ENCODE data around the gene LRP5. TPM values are rescaled to one million over a fixed set of nuclear protein-coding genes. Genes with fewer than 3 reads are reported as not detected.

The LRP5 gene
- total RNA-seq, 1 donor from 2014 or later: 42.5 TPM

GRCh38 chr11:68406324-68407313, 94.2 kb downstream of the LRP5 start:
- TF ChIP-seq, protein P1, sequence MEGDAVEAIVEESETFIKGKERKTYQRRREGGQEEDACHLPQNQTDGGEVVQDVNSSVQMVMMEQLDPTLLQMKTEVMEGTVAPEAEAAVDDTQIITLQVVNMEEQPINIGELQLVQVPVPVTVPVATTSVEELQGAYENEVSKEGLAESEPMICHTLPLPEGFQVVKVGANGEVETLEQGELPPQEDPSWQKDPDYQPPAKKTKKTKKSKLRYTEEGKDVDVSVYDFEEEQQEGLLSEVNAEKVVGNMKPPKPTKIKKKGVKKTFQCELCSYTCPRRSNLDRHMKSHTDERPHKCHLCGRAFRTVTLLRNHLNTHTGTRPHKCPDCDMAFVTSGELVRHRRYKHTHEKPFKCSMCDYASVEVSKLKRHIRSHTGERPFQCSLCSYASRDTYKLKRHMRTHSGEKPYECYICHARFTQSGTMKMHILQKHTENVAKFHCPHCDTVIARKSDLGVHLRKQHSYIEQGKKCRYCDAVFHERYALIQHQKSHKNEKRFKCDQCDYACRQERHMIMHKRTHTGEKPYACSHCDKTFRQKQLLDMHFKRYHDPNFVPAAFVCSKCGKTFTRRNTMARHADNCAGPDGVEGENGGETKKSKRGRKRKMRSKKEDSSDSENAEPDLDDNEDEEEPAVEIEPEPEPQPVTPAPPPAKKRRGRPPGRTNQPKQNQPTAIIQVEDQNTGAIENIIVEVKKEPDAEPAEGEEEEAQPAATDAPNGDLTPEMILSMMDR (IDR thresholded peaks at IDR 0.05): no peak
- Histone ChIP-seq H3K27ac (no peak overlapping the region), H3K4me1 (no peaks in the 10 kb centered on the region), H3K36me3 (peaks cover 0 to 27% of the 10 kb centered on the region in 2 donors), H3K27me3 (no peaks in the 10 kb centered on the region), H3K9me3 (no peaks in the 10 kb centered on the region), H3K4me3 (no peak overlapping the region)
- intact Hi-C loops (cut with DNase I): no loop called here
- DNase-seq (ENCODE audit: extremely low spot score in 2 of 2): no peak

DNA sequence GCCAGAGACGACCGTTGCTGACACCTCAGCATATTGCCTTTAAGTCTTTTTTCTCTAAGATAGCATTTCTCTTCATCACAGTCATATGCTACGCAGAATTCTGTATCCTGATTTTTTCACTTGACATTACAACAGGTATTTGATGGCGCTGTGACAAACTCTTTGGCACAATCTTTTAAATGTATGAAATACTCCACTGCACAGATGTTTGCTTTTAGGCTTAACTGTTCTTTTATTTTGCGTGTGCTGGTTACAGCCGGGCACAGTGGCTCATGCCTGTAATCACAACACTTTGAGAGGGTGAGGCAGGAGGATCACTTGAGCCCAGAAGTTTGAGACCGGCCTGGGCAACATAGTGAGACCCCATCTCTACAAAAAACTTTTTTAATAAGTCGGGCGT, 96.1 kb downstream of the LRP5 start:
- Histone ChIP-seq H3K27ac (no peak overlapping the region), H3K9me3 (no peaks in the 10 kb centered on the region), H3K4me1 (no peaks in the 10 kb centered on the region), H3K36me3 (peaks cover 0 to 42% of the 10 kb centered on the region in 2 donors), H3K4me3 (no peak overlapping the region), H3K27me3 (no peaks in the 10 kb centered on the region)
- no peak for TF ChIP-seq POLR2AphosphoS5 (IDR thresholded peaks at IDR 0.05; ENCODE audit: insufficient read depth in 1 of 2, low read depth in 1 of 2)
- no peak for TF ChIP-seq POLR2A (IDR thresholded peaks at IDR 0.05)
- TF ChIP-seq, protein P1 (IDR thresholded peaks at IDR 0.05): no peak
- DNase-seq (ENCODE audit: extremely low spot score in 2 of 2): no peak
- intact Hi-C loops (cut with DNase I): no loop called here

DNA sequence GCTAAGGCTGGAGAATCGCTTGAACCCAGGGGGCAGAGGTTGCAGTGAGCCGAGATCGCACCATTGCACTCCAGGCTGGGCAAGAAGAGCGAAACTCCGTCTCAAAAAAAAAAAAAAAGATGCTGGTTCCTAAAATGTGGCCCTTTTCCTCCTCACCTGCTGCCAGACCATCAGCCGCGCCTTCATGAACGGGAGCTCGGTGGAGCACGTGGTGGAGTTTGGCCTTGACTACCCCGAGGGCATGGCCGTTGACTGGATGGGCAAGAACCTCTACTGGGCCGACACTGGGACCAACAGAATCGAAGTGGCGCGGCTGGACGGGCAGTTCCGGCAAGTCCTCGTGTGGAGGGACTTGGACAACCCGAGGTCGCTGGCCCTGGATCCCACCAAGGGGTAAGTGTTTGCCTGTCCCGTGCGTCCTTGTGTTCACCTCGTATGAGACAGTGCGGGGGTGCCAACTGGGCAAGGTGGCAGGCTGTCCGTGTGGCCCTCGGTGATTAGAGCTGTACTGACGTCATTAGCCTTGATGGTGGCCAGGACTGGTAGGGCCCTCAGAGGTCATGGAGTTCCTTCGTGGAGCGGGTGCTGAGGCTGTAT, 97.5 kb downstream of the LRP5 start:
- Histone ChIP-seq H3K4me1 (no peaks in the 10 kb centered on the region), H3K36me3 (peaks cover 0 to 46% of the 10 kb centered on the region in 2 donors)
- intact Hi-C loops (cut with DNase I): no loop called here

GRCh38 chr11:68411501-68411991, 99.2 kb downstream of the LRP5 start:
- Histone ChIP-seq H3K27me3 (no peaks in the 10 kb centered on the region), H3K36me3 (peaks cover 0 to 52% of the 10 kb centered on the region in 2 donors), H3K27ac (no peak overlapping the region), H3K4me3 (no peak overlapping the region), H3K4me1 (no peaks in the 10 kb centered on the region), H3K9me3 (no peaks in the 10 kb centered on the region)
- intact Hi-C loops (cut with DNase I): no loop called here
- TF ChIP-seq, protein P1 (IDR thresholded peaks at IDR 0.05): no peak
- TF ChIP-seq POLR2AphosphoS5 (IDR thresholded peaks at IDR 0.05; ENCODE audit: insufficient read depth in 1 of 2, low read depth in 1 of 2) (no peak), POLR2A (IDR thresholded peaks at IDR 0.05) (no peak)
- no peak for DNase-seq (ENCODE audit: extremely low spot score in 2 of 2)

More for the DNA sequence above, 97.5 kb downstream of the LRP5 start:
- TF ChIP-seq, protein P1 (IDR thresholded peaks at IDR 0.05): no peak
- TF ChIP-seq POLR2AphosphoS5 (IDR thresholded peaks at IDR 0.05; ENCODE audit: insufficient read depth in 1 of 2, low read depth in 1 of 2): no peak
- TF ChIP-seq POLR2A (IDR thresholded peaks at IDR 0.05): no peak
- Histone ChIP-seq H3K4me3 (no peak overlapping the region), H3K27me3 (no peaks in the 10 kb centered on the region), H3K27ac (no peak overlapping the region), H3K9me3 (no peaks in the 10 kb centered on the region)
- DNase-seq (ENCODE audit: extremely low spot score in 2 of 2): no peak

Measured in vagina (tissue), 2 donors.